GM12873 (cell line): ENCODE results near the gene ZNF407.

Source experiments
- TF ChIP-seq, protein P1 (sequence below): IDR thresholded peaks from 2 replicates; pipeline ENCODE4 v1.5.1; 2012; ENCODE audit warnings: low read depth, mild to moderate bottlenecking, moderate library complexity, low read length, control low read depth; ENCODE audit not compliant: insufficient read depth; ENCODE audit errors: missing control alignments

The ZNF407 gene

GRCh38 chr18:74789078-74789477 is 191.4 kb downstream of the ZNF407 start:
- TF ChIP-seq, protein P1, sequence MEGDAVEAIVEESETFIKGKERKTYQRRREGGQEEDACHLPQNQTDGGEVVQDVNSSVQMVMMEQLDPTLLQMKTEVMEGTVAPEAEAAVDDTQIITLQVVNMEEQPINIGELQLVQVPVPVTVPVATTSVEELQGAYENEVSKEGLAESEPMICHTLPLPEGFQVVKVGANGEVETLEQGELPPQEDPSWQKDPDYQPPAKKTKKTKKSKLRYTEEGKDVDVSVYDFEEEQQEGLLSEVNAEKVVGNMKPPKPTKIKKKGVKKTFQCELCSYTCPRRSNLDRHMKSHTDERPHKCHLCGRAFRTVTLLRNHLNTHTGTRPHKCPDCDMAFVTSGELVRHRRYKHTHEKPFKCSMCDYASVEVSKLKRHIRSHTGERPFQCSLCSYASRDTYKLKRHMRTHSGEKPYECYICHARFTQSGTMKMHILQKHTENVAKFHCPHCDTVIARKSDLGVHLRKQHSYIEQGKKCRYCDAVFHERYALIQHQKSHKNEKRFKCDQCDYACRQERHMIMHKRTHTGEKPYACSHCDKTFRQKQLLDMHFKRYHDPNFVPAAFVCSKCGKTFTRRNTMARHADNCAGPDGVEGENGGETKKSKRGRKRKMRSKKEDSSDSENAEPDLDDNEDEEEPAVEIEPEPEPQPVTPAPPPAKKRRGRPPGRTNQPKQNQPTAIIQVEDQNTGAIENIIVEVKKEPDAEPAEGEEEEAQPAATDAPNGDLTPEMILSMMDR = no peak

- TF ChIP-seq, protein P1 = no peak
These were observed 192.8 kb downstream of the ZNF407 start for GRCh38 chr18:74790451-74790850.

DNA sequence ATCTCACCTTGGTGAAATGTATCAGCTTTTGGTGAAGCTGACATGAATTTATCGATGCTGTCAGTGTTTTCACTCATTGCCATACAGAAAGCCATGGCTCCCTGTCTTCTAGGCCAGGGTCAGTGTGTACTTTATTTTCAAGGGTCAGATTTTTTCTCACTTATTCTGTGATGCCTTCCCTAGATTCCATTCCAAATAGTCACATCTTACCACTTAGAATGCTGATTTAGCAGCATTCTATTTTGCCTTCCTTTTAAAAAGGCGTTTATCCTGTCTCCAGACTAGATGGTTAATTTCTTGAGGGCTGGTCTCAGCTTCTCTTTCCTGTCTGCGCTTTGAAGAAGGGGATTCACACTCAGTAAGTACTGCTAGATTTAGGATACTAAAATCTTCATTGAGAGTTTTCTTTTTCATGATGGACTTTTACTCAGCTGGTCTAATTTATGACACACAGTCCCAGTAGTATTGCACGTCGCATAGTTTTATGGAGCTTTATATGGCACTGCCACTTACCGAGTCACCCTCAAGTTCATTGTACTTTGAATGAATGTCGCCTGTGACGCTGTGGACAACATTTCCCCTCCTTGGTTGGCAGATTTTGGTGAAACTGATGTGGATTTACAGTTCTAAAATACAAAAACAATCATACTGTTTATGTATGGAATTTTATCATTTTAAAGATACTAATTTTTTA is 194.0 kb downstream of the ZNF407 start:
- TF ChIP-seq, protein P1 = no peak

- TF ChIP-seq, protein P1 = no peak
These were observed 196.1 kb downstream of the ZNF407 start for GRCh38 chr18:74793746-74794145.

DNA sequence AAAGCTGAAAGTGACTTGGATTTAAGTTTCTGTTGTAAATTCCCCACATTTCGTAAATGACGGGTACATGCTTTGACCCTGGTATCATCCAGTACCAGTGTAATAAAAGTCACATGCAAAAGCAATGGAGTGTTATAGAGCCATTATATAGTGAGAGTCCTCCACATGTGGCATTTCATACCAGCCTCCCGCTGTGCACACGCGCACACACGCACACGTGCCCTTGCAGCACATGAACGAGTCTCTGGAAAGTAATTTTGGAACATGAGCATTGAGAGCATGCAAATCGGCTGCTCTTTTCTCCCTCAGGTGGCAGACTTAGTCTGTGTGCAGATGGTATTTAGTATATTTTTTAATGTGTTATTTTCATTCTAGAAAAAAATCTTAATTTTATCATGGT is 198.1 kb downstream of the ZNF407 start:
- TF ChIP-seq, protein P1 = no peak

- TF ChIP-seq, protein P1 = no peak
These were observed 198.5 kb downstream of the ZNF407 start for GRCh38 chr18:74796211-74796610.

GRCh38 chr18:74796841-74797576 is 199.3 kb downstream of the ZNF407 start:
- TF ChIP-seq, protein P1 = no peak
